Measurements from ENCODE around the gene GTSF1L.
A peak's percentile ranks its signal among the peaks of the same experiment; 100 is the strongest.

GRCh38 chr20:43749734-43750294 lies 23.0 kb upstream of the GTSF1L start:
- TF ChIP-seq CTCF (IDR thresholded peaks at IDR 0.05): peak; percentile 67 to 90 (median 90)
- TF ChIP-seq POLR2A (IDR thresholded peaks at IDR 0.05): no peak

Measured in breast epithelium (tissue), 3 donors.